Smooth muscle cell of the brain vasculature (primary cell): ENCODE measurements around the gene LETMD1.

Source experiments
- DNase-seq: peaks from one replicate; pipeline ENCODE4 v3.0.0-alpha.2; 2012; ENCODE audit warnings: low read depth, low spot score

LETMD1 gene

GRCh38 chr12:51025836-51026638 is 22.1 kb upstream of the LETMD1 start, which contains the start of gene SLC11A2:
Gene SLC11A2, minus strand, starts transcription at chr12:51026384. Its CDS starts 15,656 bp downstream, at chr12:51010728.
- peak; percentile 62 for DNase-seq

- DNase-seq, result no peak
Observed at GRCh38 chr12:51027342-51027835, 20.7 kb upstream of the LETMD1 start.

- DNase-seq, result no peak
Observed at GRCh38 chr12:51028126-51028812, 19.9 kb upstream of the LETMD1 start.

DNA sequence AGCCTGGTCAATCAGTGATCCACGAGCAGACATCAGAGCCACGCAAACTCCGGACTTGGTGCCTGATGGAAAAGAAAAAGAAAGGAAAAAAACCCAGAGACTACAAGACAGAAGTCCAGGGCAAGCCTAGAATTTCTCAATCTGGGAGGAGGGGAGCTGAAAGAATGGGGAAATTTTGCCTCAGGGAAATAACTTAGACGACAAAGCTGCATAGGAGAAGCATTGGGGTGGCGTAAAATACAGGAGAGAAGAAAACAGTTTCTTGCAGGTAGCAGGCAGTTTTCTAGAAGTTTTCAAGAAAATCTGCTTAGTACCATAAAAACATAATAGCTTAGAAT is 19.3 kb upstream of the LETMD1 start:
- DNase-seq, result no peak

- DNase-seq, result no peak
Observed at GRCh38 chr12:51033048-51033447, 15.1 kb upstream of the LETMD1 start.

DNA sequence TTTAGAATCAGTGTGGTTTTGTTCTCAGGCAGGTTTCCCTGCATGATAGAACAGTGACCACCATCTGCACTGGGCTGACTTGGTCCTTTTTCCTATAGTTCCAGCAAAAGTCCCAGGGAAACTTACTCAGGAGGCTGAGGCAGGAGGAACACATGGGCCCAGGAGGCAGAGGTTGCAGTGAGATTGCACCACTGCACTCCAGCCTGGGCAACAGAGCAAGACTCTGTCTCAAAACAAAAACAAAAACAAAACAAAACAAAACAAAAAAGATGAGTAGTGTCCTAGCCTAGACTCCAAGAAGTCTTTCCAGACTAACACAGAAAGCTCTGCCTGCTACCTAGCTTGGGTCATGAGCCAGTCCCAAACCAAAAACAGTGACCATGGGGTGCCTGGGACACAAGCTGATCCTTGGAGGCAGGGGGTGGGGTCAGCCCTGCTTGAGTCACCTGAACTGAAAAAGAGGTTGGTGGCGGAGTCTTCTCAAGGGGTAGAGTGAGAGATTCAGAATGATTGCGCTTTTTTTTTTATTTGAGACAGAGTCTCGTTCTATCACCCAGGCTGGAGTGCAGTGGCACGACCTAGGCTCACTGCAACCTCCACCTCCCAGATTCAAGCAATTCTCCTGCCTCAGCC is 14.6 kb upstream of the LETMD1 start:
- no peak for DNase-seq

DNA sequence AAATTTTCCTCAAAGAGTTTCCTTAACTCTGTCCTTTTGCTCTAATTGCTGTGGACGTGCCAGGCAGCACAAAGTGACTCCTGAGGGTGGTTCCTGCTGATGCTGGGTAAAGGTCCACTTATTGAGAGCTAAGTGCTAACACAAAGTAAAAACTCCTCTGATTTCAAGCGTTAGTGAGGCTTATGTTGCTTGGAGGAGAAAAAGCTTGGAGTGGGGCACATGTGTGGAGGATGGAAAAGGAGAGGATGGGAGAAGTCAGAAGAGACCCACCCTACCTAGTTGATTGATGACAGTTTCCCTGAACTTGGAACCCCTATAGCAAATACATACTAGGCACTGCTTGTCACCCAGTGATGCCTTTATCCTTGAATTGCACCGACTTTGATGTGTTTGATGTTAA is 11.8 kb upstream of the LETMD1 start:
- no peak for DNase-seq

DNA sequence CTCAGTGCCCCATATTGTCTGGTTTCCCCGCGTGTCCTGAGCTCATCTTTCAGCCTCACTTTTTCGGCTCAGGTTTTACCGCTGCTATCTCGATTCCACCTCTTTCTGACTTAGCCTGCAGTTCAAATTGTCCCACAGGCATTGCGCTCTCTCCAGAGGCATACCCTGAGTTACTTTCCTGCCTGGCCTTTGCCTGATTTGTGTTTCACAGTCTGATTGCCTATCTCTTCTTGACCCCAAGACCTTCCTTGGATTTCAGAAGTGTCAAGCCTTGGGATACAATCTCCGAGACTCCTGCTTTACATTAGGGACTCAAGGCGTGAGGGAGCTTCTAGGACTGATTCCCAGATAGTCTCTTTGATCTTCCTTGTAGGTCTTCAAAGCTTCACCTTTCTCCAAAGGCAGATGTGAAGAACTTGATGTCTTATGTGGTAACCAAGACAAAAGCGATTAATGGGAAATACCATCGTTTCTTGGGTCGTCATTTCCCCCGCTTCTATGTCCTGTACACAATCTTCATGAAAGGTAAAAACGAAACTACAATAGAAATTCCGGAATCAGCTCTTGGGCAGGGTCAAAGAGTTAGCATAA is 629 bp downstream of the LETMD1 start:
- no peak for DNase-seq

- no peak for DNase-seq
Observed at GRCh38 chr12:51049525-51049924, 1.4 kb downstream of the LETMD1 start.

DNA sequence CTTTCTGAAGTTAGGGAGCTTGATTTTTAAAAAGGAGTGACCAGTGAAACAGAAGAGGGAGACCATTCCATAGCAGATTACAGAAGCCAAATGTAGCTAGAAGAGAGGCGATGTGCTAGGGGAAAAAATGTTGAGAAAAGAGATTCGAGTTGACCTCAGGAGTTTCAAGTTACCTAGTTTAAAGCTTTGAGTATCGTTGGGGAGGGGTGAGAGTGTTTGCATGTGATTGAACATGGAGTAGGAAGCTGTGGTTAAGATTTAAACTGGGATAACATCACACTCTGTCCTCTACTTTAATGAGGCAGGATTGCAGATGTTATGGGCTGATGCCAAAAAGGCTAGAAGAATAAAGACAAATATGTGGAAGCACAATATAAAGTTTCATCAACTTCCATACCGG is 3.7 kb downstream of the LETMD1 start:
- DNase-seq, result no peak

DNA sequence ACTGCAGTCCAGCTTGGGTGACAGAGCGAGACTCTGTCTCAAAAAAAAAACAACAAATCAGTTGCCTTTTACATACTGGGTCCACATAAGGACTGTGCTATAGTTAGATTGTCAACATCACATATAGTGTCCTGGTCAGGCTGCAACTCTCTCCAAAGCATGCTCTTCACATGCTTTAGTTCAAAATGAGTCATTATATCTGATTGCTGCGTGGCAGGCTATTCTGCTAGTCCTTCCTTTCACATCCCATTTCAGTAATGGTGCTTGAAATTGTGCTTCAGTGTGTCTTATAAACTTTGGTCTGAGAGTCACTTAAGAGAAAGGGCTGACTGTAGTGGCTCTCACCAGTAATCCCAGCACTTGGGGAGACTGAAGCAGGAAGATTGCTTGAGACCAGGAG is 6.9 kb downstream of the LETMD1 start:
- no peak for DNase-seq

- DNase-seq, result no peak
Observed at GRCh38 chr12:51056242-51056641, 8.1 kb downstream of the LETMD1 start.

DNA sequence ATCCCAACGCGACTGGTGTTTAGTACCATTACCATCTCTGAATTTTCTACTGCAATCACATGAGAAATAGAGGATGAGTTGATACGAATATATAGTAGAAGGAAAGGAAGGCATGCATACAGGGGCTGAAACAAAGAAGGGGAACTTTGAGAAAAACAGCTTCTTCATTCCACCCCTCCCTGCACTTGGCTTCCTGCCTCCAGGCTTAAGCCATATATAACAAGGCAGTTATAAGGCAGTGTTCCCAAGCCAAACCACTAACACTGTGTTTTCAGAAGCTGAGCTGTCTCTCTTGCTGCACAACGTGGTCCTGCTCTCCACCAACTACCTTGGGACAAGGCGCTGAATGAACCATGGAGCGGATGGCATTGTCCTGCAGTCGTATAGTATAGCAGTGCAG is 11.0 kb downstream of the LETMD1 start:
- no peak for DNase-seq

DNA sequence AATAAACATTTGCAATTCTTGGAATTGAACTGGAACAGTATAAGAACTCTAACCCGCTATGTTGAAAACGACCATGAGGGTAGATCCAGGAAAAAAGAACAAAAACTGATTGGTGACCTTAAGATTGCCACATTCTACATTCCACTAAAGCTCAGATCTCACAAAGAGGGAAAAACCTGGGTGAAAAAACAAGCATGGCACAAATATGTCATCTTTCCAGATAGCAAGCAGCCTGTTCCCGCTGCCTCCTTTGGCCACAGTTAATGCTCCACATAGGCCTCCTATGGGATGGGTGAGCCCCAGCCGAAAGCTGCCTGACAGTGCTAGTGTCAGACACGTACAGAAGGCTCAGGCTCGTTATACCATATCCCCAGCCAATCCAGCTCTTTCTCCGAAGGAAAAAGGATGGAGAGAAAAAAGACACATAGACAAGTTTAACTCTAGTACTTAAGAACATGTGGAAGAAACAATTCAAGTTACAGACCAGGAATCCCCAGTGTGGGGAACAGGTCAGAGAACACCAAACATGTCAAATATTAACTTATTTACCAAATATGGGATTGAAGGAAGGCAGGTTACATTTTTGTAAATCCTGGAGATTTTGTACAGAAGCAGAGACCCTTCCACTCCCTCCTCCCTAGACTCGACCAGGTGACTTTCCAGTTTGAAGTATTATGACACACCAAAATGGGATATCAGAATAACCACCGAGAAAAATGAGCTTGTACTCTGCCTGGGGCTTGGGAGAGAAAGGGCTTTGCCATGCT is 14.7 kb downstream of the LETMD1 start:
- no peak for DNase-seq

DNA sequence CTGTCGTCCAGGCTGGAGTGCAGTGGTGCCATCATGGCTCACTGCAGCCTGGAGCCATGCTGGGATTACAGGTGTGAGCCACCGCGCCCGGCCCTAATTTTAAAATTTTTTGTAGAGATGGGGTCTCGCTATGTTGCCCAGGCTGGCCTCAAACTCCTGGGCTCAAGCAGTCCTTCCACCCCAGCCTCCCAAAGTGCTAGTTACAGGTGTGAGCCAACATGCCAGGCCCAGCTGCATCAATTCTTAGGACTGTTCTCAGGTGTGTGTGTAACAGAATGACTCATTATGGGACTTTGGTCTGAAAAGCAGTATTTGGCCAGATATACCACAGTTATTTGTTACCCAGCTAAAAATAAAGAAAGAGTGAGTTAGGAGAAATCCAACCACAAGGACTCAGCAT is 17.4 kb downstream of the LETMD1 start:
- no peak for DNase-seq

GRCh38 chr12:51067229-51067628 is 19.1 kb downstream of the LETMD1 start:
- no peak for DNase-seq

- no peak for DNase-seq
Observed at GRCh38 chr12:51067771-51068170, 19.6 kb downstream of the LETMD1 start.

GRCh38 chr12:51070004-51070403 is 21.9 kb downstream of the LETMD1 start:
- no peak for DNase-seq

GRCh38 chr12:51071663-51072062 is 23.5 kb downstream of the LETMD1 start:
- no peak for DNase-seq

- no peak for DNase-seq
Observed at GRCh38 chr12:51075390-51075789, 27.3 kb downstream of the LETMD1 start.

DNA sequence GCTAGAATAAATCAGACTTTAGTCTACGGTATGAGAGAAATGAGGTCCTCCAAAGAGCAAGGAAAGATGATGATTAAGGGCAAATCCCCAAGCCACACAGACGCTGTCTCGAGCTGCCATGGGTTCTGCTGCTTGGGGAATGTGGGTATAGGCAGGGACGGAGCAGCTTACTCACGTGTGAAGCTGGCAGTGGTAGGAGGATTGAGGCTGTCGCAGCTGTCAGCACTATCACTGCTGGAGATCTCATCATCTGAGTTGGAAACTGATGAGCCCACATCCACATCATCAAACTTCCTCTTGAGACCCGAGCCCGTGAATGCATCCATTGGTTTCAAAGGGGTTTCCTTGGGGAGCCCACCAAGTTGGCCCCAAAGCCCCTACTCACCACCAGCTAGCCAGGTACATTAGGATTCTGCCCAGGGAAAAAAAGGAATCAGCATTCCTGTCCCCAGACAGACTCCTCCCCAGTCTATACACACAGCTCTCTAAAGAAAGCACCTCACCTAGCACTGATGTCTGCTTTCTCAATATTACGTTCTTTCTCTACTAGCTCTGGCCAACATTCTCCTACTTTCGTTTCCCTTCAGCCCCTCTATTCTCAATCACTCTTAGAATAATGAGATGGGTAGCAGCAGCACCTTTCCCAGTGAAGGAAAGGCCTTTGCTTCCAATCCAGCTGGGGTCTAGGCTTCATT is 28.3 kb downstream of the LETMD1 start:
- no peak for DNase-seq
